HG02610 (cell line): ENCODE measurements around the gene CCT6A.
"Not testable (repeated sequence)": the region's sequence is repeated elsewhere in the genome, so short reads cannot be mapped to it uniquely, and the experiment has no call there.

ENCODE experiments used
- ATAC-seq: cut with Tn5 transposase; IDR thresholded peaks from one replicate; pipeline ENCODE4 v1.9.1; 2021; ENCODE audit warnings: mild to moderate bottlenecking, moderate library complexity; ENCODE audit not compliant: unreplicated experiment

The CCT6A gene

DNA sequence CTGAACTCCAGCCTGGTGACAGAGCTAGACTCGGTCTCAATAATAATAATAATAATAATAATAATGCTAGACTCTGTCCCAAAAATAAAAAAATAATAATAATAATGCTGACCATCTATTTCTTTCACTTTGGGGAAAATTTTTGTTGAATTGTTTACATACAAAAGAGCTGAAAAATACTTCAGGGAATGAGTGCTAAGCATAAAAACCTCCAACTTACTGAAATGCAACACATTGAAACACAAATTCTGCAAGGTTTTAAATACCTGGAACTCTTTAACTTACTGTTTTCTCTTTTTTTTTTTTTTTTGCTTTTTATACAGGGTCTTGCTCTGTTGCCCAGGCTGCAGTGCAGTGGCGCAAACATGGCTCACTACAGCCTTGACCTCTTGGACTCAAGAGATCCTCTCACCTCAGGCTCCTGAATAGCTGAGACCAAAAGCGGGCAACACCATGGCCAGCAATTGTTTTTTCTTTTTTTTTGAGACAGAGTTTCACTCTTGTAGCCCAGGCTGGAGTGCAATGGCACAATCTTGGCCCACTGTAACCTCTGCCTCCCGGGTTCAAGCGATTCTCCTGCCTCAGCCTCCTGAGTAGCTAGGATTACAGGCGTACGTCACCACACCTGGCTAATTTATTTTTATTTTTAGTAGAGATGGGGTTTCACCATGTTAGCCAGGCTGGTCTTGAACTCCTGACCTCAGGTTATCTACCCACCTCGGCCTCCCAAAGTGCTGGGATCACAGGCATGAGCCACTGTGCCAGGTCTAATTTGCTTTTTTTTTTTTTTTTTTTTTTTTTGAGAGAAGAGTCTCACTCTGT is 46.8 kb downstream of the CCT6A start:
- not testable (repeated sequence) for ATAC-seq

- ATAC-seq, result no peak
Observed at GRCh38 chr7:56099653-56100052, 48.1 kb downstream of the CCT6A start.

DNA sequence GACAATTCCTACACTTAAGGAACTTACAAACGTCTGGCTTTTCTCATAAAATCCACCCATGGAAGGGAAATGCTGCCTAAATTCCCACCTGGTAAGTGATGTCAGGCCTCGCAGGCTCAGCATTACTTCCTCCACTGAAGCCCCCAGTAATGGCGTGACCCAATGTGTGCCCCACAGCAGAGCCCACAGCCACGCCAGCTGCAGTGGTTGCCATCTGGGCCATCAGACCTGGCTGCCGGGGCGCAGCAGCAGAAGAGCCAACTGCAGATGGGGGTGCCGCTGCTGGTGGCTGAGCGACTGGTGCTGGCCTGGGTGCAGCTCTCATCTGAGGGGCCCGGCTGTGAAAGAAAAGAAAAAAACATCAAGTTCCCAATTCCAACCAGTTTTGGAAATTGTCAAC is 52.6 kb downstream of the CCT6A start:
- not testable (repeated sequence) for ATAC-seq

DNA sequence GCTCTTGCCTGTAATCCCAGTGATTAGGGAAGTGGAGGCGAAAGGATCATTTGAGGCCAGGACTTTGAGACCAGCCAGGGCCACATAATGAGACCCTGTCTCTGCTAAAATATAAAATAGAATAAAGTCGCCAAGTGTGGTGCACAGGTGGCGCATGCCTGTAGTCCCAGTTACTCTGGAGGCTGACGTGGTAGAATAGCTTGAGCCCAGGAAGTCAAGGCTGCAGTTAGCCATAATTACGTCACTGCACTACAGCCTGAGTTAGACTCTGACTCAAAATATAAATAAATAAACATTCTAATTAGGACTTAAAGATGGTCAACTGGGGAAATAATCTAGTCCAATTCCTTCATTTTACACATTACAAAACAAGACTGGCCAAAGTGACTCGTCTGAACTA is 53.9 kb downstream of the CCT6A start:
- peak; percentile 17 for ATAC-seq

GRCh38 chr7:56106108-56107073 is 54.8 kb downstream of the CCT6A start, which contains the start of gene CHCHD2:
CHCHD2 (minus strand) TSS chr7:56106476; CDS start chr7:56106413, 63 bp downstream.
- ATAC-seq, result peak; percentile 99

DNA sequence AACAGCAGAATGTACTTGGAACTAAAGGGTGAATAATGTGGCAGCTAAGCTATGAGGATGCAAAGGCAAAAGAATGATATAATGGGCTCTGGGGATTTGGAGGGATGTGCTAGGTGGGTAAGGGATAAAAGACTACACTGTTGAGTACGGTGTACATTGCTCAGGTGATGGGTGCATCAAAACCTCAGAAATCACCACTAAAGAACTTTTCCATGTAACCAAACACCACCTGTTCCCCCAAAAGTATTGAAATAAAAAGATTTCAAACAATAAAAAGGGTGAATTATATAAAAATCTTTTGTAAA is 56.3 kb downstream of the CCT6A start:
- ATAC-seq, result no peak

DNA sequence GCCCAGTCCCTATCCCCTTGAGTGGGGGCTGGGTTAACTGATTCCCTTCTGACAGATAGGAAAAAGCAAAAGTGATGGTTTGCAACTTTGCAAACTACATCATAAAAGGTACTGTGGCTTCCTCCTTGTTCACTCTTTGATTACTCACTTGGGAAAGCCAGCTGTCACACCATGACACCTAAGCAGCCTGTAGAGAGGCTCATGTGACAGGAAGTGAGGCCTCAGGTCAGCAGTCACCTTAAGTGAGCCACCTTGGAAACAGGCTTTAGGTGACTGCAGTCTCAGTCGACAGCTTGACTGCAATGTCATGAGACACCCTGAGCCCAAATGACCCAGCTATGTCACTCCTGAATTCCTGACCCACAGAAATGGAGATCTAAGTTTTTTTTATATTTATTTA is 59.0 kb downstream of the CCT6A start:
- ATAC-seq, result no peak

DNA sequence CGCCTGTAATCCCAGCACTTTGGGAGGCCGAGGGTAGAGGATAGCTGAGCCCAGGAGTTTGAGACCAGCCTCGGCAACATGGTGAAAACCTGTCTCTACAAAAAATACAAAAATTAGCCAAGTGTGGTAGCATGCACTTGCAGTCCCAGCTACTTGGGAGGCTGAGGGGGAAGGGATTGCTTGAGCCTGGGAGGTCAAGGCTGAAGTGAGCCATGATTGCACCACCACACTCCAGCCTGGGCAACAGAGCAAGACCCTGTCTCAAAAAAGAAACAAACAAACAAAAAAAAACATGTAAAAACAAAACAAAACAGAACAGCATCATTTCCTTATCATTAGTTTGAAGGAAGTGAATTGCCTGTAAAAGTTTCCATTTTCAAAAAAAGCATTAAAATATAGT is 60.7 kb downstream of the CCT6A start:
- ATAC-seq, result not testable (repeated sequence)
